Spleen (tissue), 7 donors: ENCODE data around the gene AIM2.

Experiments
- CTCF ChIP-seq, 11 experiments: fragments of 200-600 bp in 7 of 11; fragments of 450-650 bp in 4 of 11; sonication (generic) in 4 of 11; IDR thresholded peaks in 8 of 11; conservative IDR thresholded peaks in 3 of 11; 1 replicate in 7 of 11; 2 replicates in 4 of 11; pipeline versions ENCODE4 v1.4.0 to v1.8.0; 2016 to 2021; ENCODE audit warnings: antibody characterized with exemption in 11 of 11, inconsistent platforms in 4 of 11, mild to moderate bottlenecking in 1 of 11
- POLR2A ChIP-seq, 3 donors: fragments of 450-650 bp; IDR thresholded peaks; one replicate each; pipeline ENCODE4 v1.5.1; 2017; ENCODE audit warnings: antibody characterized with exemption in 3 of 3, mild to moderate bottlenecking in 1 of 3
- donor health status: DM: no; HTN: no; CAD: no; lungs with moderate emphysema.
- donor health status: DM: no; HTN: no; CAD: no.
- donor health status: DM: no; HTN: no; CAD: no.

DNA sequence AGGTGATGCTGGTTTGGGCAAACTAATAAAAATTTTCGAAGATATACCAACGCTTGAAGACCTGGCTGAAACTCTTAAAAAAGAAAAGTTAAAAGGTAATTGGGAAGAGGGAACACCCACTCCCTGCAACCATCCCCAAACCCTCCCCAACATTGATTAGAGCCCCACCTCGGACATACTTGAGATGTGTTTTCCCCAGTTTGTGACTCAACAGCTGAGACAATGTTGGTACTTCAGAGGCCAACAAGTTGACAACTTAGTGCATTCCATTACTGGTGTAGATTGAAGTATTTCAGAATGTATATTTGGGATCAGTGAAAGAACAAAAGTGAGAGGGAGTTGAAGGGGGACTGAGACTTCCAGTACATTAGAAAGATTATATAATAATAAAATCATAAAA, 61.7 kb downstream of the AIM2 start:
- no peak for TF ChIP-seq CTCF (IDR thresholded peaks at IDR 0.05 in 8 of 11, conservative IDR thresholded peaks at IDR 0.05 in 3 of 11)
- no peak for TF ChIP-seq POLR2A (IDR thresholded peaks at IDR 0.05)
